IMR-90 (cell line): Measurements from ENCODE around the gene NAA60. TPM values are rescaled to one million over a fixed set of nuclear protein-coding genes. Genes with fewer than 3 reads are reported as not detected.

Experiments used
- ATAC-seq: fragments of 200-7000 bp; cut with Tn5 transposase; 2 replicates; pipeline ENCODE4 v1.9.1; 2020; ENCODE audit warnings: low read depth, mild to moderate bottlenecking, moderate library complexity
- BruUV-seq: library from RNA; stranded (reverse); fragments of 400-500 nt; replicated peaks from 2 replicates; lab custom pipeline; 2021; lab: Mats Ljungman, UMichigan
- CTCF ChIA-PET: fragments of 300-600 bp; formaldehyde crosslinking; extraction: SDS; loops from one replicate; lab custom pipeline; 2021; ENCODE audit warnings: antibody characterized with exemption; lab: Yijun Ruan, JAX
- POLR2A ChIA-PET: fragments of 300-600 bp; sonication (Branson Sonifier 250); formaldehyde crosslinking; loops from one replicate; lab custom pipeline; 2022; ENCODE audit warnings: antibody characterized with exemption; ENCODE audit not compliant: unreplicated experiment; lab: Charles Lee
- DNase-seq: peaks from one replicate; pipeline ENCODE4 v3.0.0; 2013
- H2AFZ ChIP-seq: replicated peaks from 2 replicates; pipeline ENCODE3; 2013; ENCODE audit warnings: low read length, mild to moderate bottlenecking; ENCODE audit not compliant: poor library complexity
- H2AK5ac ChIP-seq: 2 replicates; pipeline ENCODE4 v1.6.1; 2013; ENCODE audit warnings: low read depth, low read length, inconsistent platforms
- H2AK9ac ChIP-seq: replicated peaks from 2 replicates; pipeline ENCODE3; 2013; ENCODE audit warnings: mild to moderate bottlenecking, low read depth, low read length, moderate library complexity; ENCODE audit not compliant: poor library complexity
- H2BK120ac ChIP-seq: 2 replicates; pipeline ENCODE4 v1.6.1; 2013; ENCODE audit warnings: low read depth, low read length, inconsistent platforms
- H2BK15ac ChIP-seq: 3 replicates; pipeline ENCODE4 v1.6.1; 2013; ENCODE audit warnings: low read depth, low read length, inconsistent platforms
- H2BK20ac ChIP-seq: 2 replicates; pipeline ENCODE4 v1.6.1; 2013; ENCODE audit warnings: low read depth, mild to moderate bottlenecking, inconsistent platforms, low read length, moderate library complexity
- H2BK5ac ChIP-seq: 2 replicates; pipeline ENCODE4 v1.6.1; 2013; ENCODE audit warnings: mild to moderate bottlenecking, low read depth, low read length, inconsistent platforms; ENCODE audit not compliant: poor library complexity, severe bottlenecking
- H3K14ac ChIP-seq: replicated peaks from 2 replicates; pipeline ENCODE4 v1.6.1; 2013; ENCODE audit warnings: low read depth, low read length, inconsistent platforms
- H3K18ac ChIP-seq: 2 replicates; pipeline ENCODE4 v1.6.1; 2013; ENCODE audit warnings: low read depth, low read length, control low read depth
- H3K23ac ChIP-seq: 2 replicates; pipeline ENCODE4 v1.6.1; 2013; ENCODE audit warnings: low read depth, low read length, inconsistent platforms
- H3K27ac ChIP-seq: 2 replicates; pipeline ENCODE4 v1.5.1; 2013; ENCODE audit warnings: mild to moderate bottlenecking, control low read depth, low read length; ENCODE audit not compliant: insufficient read depth
- H3K27me3 ChIP-seq: 2 replicates; pipeline ENCODE4 v1.6.1; 2013; ENCODE audit warnings: low read length; ENCODE audit not compliant: control insufficient read depth, insufficient read depth
- H3K36me3 ChIP-seq: 2 replicates; pipeline ENCODE4 v1.6.1; 2013; ENCODE audit warnings: low read length, mixed read lengths; ENCODE audit not compliant: control insufficient read depth, insufficient read depth
- H3K4ac ChIP-seq: 2 replicates; pipeline ENCODE4 v1.6.1; 2013; ENCODE audit warnings: low read depth, low read length, inconsistent platforms
- H3K4me1 ChIP-seq: 2 replicates; pipeline ENCODE4 v1.6.1; 2013; ENCODE audit warnings: low read length, mixed read lengths; ENCODE audit not compliant: control insufficient read depth, insufficient read depth
- H3K4me2 ChIP-seq: 2 replicates; pipeline ENCODE4 v1.6.1; 2013; ENCODE audit warnings: low read depth, mild to moderate bottlenecking, control low read depth, low read length, moderate library complexity
- H3K4me3 ChIP-seq: 2 replicates; pipeline ENCODE4 v1.5.1; 2013; ENCODE audit warnings: low read depth, mild to moderate bottlenecking, control low read depth, low read length, moderate library complexity; ENCODE audit not compliant: insufficient read depth
- H3K56ac ChIP-seq: 2 replicates; pipeline ENCODE4 v1.6.1; 2013; ENCODE audit warnings: low read length, inconsistent platforms; ENCODE audit not compliant: insufficient read depth; ENCODE audit errors: extremely low read depth
- H3K79me1 ChIP-seq, 2 experiments: 2 replicates each; pipeline ENCODE4 v1.6.1; 2013; ENCODE audit warnings: low read length in 2 of 2, inconsistent platforms in 1 of 2, low read depth in 1 of 2
- H3K9ac ChIP-seq: 2 replicates; pipeline ENCODE4 v1.6.1; 2013; ENCODE audit warnings: low read depth, low read length, control low read depth
- H3K9me1 ChIP-seq: 2 replicates; pipeline ENCODE4 v1.6.1; 2013; ENCODE audit warnings: low read length, inconsistent platforms; ENCODE audit not compliant: insufficient read depth
- H3K9me3 ChIP-seq: 2 replicates; pipeline ENCODE4 v1.6.1; 2013; ENCODE audit warnings: low read length; ENCODE audit not compliant: control insufficient read depth, insufficient read depth
- H4K20me1 ChIP-seq: 2 replicates; pipeline ENCODE4 v1.6.1; 2013; ENCODE audit warnings: low read length, inconsistent platforms; ENCODE audit not compliant: insufficient read depth
- H4K5ac ChIP-seq: 2 replicates; pipeline ENCODE4 v1.6.1; 2013; ENCODE audit warnings: mild to moderate bottlenecking, low read depth, low read length, control low read depth
- H4K8ac ChIP-seq, 2 experiments: 2 replicates each; pipeline ENCODE4 v1.6.1; 2013; ENCODE audit warnings: low read depth in 2 of 2, low read length in 2 of 2, control low read depth in 1 of 2, inconsistent platforms in 1 of 2
- H4K91ac ChIP-seq: 2 replicates; pipeline ENCODE4 v1.6.1; 2013; ENCODE audit warnings: low read depth, low read length, inconsistent platforms; ENCODE audit not compliant: insufficient read depth
- MXI1 ChIP-seq: IDR thresholded peaks from 2 replicates; pipeline ENCODE4 v1.6.1; 2012; ENCODE audit warnings: low read depth, mild to moderate bottlenecking, low read length, moderate library complexity, borderline replicate concordance
- POLR2A ChIP-seq: IDR thresholded peaks from 2 replicates; pipeline ENCODE4 v1.6.1; 2012; ENCODE audit warnings: mild to moderate bottlenecking, low read depth, low read length
- RCOR1 ChIP-seq: IDR thresholded peaks from 2 replicates; pipeline ENCODE4 v1.6.1; 2012; ENCODE audit warnings: mild to moderate bottlenecking, low read length, improper control_type of control experiment; ENCODE audit not compliant: insufficient replicate concordance
- dilution Hi-C: fragments of 300-500 bp; cut with HindIII; formaldehyde crosslinking; loops from one replicate; pipeline ENCODE4 v1.14.3; 2018; ENCODE audit warnings: low sequenced_read_pairs; ENCODE audit not compliant: unreplicated experiment
- in situ Hi-C: fragments of 300-500 bp; cut with MboI; formaldehyde crosslinking; loops from 3 replicates; pipeline ENCODE4 v1.14.3; 2019; ENCODE audit warnings: low sequenced_read_pairs, inconsistent platforms, mixed read lengths
- intact Hi-C: fragments of 100-400 bp; cut with micrococcal nuclease; formaldehyde crosslinking; loops from 2 replicates; pipeline ENCODE4 v1.10.0; 2022
- polyA plus RNA-seq, 3 experiments: library from polyadenylated mRNA; depleted of rRNA; stranded (reverse); fragments of >200 nt; gene quantifications; 2 replicates each; pipeline ENCODE4 v1.2.3, GENCODE V29; 2012; ENCODE audit warnings: low replicate concordance in 1 of 3
- total RNA-seq: library from RNA; depleted of rRNA; stranded (reverse); fragments of >200 nt; gene quantifications from 2 replicates; pipeline ENCODE4 v1.2.3, GENCODE V29; 2012

The NAA60 gene
- total and polyA plus RNA-seq, 2 of the 4 experiments (the other 2 are of a cell fraction) = 7.5 to 18.0 TPM

- H3K79me1 ChIP-seq = peaks cover 0 to 7% of the 10 kb centered on the region in 2 experiments; a peak in 2 of 4 replicates
- ATAC-seq = no peak
- 0 out of 2 replicates have a peak, but pooled peaks cover 2% of the 10 kb centered on the region for H3K27me3 ChIP-seq
- in situ Hi-C loops = no loop called here
- intact Hi-C loops = no loop called here
- H3K4me1 ChIP-seq = no peaks in the 10 kb centered on the region
- no peak overlapping the region for H4K5ac ChIP-seq
- H2AK5ac ChIP-seq = no peak overlapping the region
- H3K18ac ChIP-seq = no peak overlapping the region
- no peak overlapping the region for H3K56ac ChIP-seq
- no peak overlapping the region for H3K4me2 ChIP-seq
- H3K9me3 ChIP-seq = peaks cover 7% of the 10 kb centered on the region
- no peak overlapping the region for H2BK120ac ChIP-seq
- no peak overlapping the region for H2AK9ac ChIP-seq
- ChIA-PET CTCF (no interaction called here), POLR2A (no interaction called here)
- BruUV-seq = no TSS peak
- no peak overlapping the region for H3K14ac ChIP-seq
- H3K9ac ChIP-seq = no peak overlapping the region
- no peak overlapping the region for H2BK15ac ChIP-seq
- dilution Hi-C loops = no loop called here
- no peak overlapping the region for H2AFZ ChIP-seq
- H3K27ac ChIP-seq = no peak overlapping the region
- no peak overlapping the region for H4K8ac ChIP-seq
- H4K20me1 ChIP-seq = no peaks in the 10 kb centered on the region
- H3K36me3 ChIP-seq = peaks cover 8% of the 10 kb centered on the region
- H3K4me3 ChIP-seq = no peak overlapping the region
- H2BK20ac ChIP-seq = no peak overlapping the region
- no peak overlapping the region for H3K23ac ChIP-seq
- TF ChIP-seq RCOR1 = no peak
- no peak for TF ChIP-seq POLR2A
- TF ChIP-seq MXI1 = no peak
- H4K91ac ChIP-seq = no peak overlapping the region
- no peak for DNase-seq
- no peak overlapping the region for H3K4ac ChIP-seq
- no peaks in the 10 kb centered on the region for H3K9me1 ChIP-seq
- no peak overlapping the region for H2BK5ac ChIP-seq
These were observed 9.1 kb upstream of the NAA60 start for GRCh38 chr16:3434373-3434772.
